Neuronal stem cell (in vitro differentiated cells): Measurements from ENCODE around the gene CRBN.

Experiments
- DNase-seq: peaks from one replicate; pipeline ENCODE4 v3.0.0-alpha.2; 2013; ENCODE audit warnings: low spot score
- H2AFZ ChIP-seq: one replicate; pipeline ENCODE4 v1.6.1; 2013; ENCODE audit warnings: mild to moderate bottlenecking, low read length, inconsistent platforms
- H2AK5ac ChIP-seq: 2 replicates; pipeline ENCODE4 v1.6.1; 2013; ENCODE audit warnings: low read depth, mild to moderate bottlenecking, inconsistent platforms, low read length, moderate library complexity, mixed read lengths
- H2BK120ac ChIP-seq: 2 replicates; pipeline ENCODE4 v1.6.1; 2013; ENCODE audit warnings: low read depth, mild to moderate bottlenecking, inconsistent platforms, low read length, moderate library complexity, mixed read lengths
- H2BK12ac ChIP-seq: one replicate; pipeline ENCODE4 v1.6.1; 2013; ENCODE audit warnings: low read length, inconsistent platforms
- H2BK15ac ChIP-seq: 2 replicates; pipeline ENCODE4 v1.6.1; 2013; ENCODE audit warnings: mild to moderate bottlenecking, low read length, inconsistent platforms, mixed read lengths
- H2BK5ac ChIP-seq: one replicate; pipeline ENCODE4 v1.6.1; 2013; ENCODE audit warnings: inconsistent platforms, mild to moderate bottlenecking, low read length, moderate library complexity
- H3K14ac ChIP-seq: one replicate; pipeline ENCODE4 v1.6.1; 2013; ENCODE audit warnings: low read length, inconsistent platforms
- H3K18ac ChIP-seq: 2 replicates; pipeline ENCODE4 v1.6.1; 2013; ENCODE audit warnings: low read length, inconsistent platforms
- H3K23ac ChIP-seq: 2 replicates; pipeline ENCODE4 v1.6.1; 2013; ENCODE audit warnings: low read depth, mild to moderate bottlenecking, mixed read lengths, low read length, inconsistent platforms; ENCODE audit not compliant: poor library complexity
- H3K27ac ChIP-seq: replicated peaks from 3 replicates; pipeline ENCODE4 v1.5.1; 2013; ENCODE audit warnings: low read length, inconsistent platforms
- H3K27me3 ChIP-seq, 3 experiments: 2 replicates each; pipeline ENCODE4 v1.6.1; 2013; ENCODE audit warnings: low read length in 3 of 3, mild to moderate bottlenecking in 2 of 3, inconsistent platforms in 1 of 3, low read depth in 1 of 3, mixed read lengths in 1 of 3, moderate library complexity in 1 of 3; ENCODE audit not compliant: control insufficient read depth in 3 of 3, insufficient read depth in 3 of 3
- H3K36me3 ChIP-seq, 2 donors: replicated peaks in 1 of 2; 2 replicates each; pipeline ENCODE4 v1.6.1; 2013; ENCODE audit warnings: low read length in 2 of 2; ENCODE audit not compliant: control insufficient read depth in 2 of 2, insufficient read depth in 2 of 2
- H3K4ac ChIP-seq: 2 replicates; pipeline ENCODE4 v1.6.1; 2013; ENCODE audit warnings: inconsistent platforms, mild to moderate bottlenecking, low read length, moderate library complexity
- H3K4me1 ChIP-seq, 2 donors: 1 replicate in 1 of 2; 2 replicates in 1 of 2; pipeline ENCODE4 v1.6.1; 2013; ENCODE audit warnings: low read length in 2 of 2, low read depth in 1 of 2; ENCODE audit not compliant: control insufficient read depth in 2 of 2, insufficient read depth in 1 of 2
- H3K4me2 ChIP-seq: one replicate; pipeline ENCODE4 v1.6.1; 2013; ENCODE audit warnings: mild to moderate bottlenecking, low read length, inconsistent platforms; ENCODE audit not compliant: insufficient read depth, poor library complexity, severe bottlenecking
- H3K4me3 ChIP-seq, 2 donors: 2 replicates each; pipeline ENCODE4 v1.5.1; 2013; ENCODE audit warnings: low read length in 2 of 2, mild to moderate bottlenecking in 2 of 2, inconsistent platforms in 1 of 2, moderate library complexity in 1 of 2
- H3K79me1 ChIP-seq: one replicate; pipeline ENCODE4 v1.6.1; 2013; ENCODE audit warnings: low read depth, mild to moderate bottlenecking, inconsistent platforms, low read length, moderate library complexity
- H3K9ac ChIP-seq: one replicate; pipeline ENCODE4 v1.6.1; 2013; ENCODE audit warnings: mild to moderate bottlenecking, low read depth, low read length, inconsistent platforms; ENCODE audit not compliant: poor library complexity
- H3K9me3 ChIP-seq, 2 donors: replicated peaks in 1 of 2; 2 replicates each; pipeline versions ENCODE3 to v1.6.1; 2013; ENCODE audit warnings: low read length in 2 of 2, mild to moderate bottlenecking in 2 of 2, inconsistent platforms in 1 of 2, low read depth in 1 of 2, mixed read lengths in 1 of 2, moderate library complexity in 1 of 2; ENCODE audit not compliant: control insufficient read depth in 2 of 2, insufficient read depth in 1 of 2
- H4K8ac ChIP-seq: one replicate; pipeline ENCODE4 v1.6.1; 2013; ENCODE audit warnings: low read depth, mild to moderate bottlenecking, inconsistent platforms, low read length, moderate library complexity
- H4K91ac ChIP-seq: one replicate; pipeline ENCODE4 v1.6.1; 2013; ENCODE audit warnings: low read length, low read depth, mild to moderate bottlenecking, inconsistent platforms; ENCODE audit not compliant: poor library complexity
- WGBS, 2 donors: extraction: QIAGEN DNeasy Blood & Tissue Kit; methylation state at CpG; one replicate each; pipeline ENCODE4 v1.1.7; 2013; ENCODE audit warnings: missing lambda C conversion rate in 2 of 2, mixed read lengths in 1 of 2; ENCODE audit not compliant: insufficient read length in 2 of 2, insufficient replicate concordance in 1 of 2; ENCODE audit errors: extremely low coverage in 2 of 2; 5-methylcytosine and 5-hydroxymethylcytosine counted together

The CRBN gene

DNA sequence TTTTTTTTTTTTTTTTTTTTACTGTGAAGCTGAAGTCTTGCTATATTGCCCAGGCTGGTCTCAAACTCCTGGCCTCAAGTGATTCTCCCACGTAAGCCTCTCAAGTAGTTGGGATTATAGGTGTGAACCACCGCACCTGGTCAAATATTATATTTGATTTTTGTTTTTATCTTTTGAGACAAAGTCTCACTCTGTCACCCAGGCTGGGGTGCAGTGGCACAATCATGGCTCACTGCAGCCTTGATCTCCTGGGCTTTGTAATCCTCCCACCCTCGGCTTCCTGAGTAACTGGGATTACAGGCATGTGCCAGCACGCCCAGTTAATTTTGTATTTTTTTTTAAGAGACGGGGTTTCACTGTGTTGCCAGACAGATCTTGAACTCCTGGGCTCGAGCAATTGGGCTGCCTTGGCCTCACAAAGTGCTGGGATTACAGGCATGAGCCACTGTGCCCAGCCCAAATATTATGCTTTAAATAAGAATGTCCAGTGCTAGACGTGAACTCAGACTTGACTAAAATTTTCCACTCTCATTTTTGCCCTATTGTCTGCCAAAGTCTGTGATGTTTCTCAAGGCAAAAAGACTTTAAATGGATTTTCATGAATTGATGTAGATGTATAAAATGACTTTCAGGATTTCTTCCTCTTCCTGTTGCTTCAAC is 33.4 kb upstream of the CRBN start:
- Histone ChIP-seq H3K23ac (no peak overlapping the region), H3K9ac (no peak overlapping the region), H2AK5ac (no peak overlapping the region), H4K91ac (no peak overlapping the region), H3K4me1 (no peaks in the 10 kb centered on the region), H3K14ac (no peak overlapping the region), H3K27ac (no peak overlapping the region), H4K8ac (no peak overlapping the region), H2BK15ac (no peak overlapping the region), H3K9me3 (no peaks in the 10 kb centered on the region), H2BK12ac (no peak overlapping the region), H3K4me2 (no peak overlapping the region), H3K4ac (no peak overlapping the region), H2BK120ac (no peak overlapping the region), H3K27me3 (no peaks in the 10 kb centered on the region), H3K36me3 (no peaks in the 10 kb centered on the region), H2BK5ac (no peak overlapping the region), H3K79me1 (no peaks in the 10 kb centered on the region), H2AFZ (no peak overlapping the region), H3K18ac (no peak overlapping the region), H3K4me3 (no peak overlapping the region)
- no CpG with 5 or more reads among the region's 7 CpGs for WGBS, 2 donors
- no peak for DNase-seq

DNA sequence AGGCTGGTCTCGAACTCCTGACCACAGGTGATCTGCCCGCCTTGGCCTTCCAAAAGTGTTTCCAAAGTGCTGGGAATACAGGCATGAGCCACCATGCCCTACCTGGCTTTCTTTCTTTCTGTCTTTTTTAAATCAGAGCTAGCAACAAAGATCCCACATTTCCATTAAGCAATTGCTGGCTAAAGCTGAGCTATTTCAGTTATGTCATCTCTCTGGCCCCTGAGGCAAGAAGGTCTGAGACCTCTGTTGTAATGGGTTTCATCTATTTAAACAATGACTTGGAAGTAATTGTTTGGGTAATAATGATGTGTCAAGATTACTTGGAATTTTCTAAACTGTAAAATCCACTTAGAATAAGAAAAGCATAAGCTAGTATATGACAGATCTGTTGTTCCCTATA is 30.2 kb upstream of the CRBN start:
- Histone ChIP-seq H2BK5ac (no peak overlapping the region), H3K4me2 (no peak overlapping the region), H3K4ac (no peak overlapping the region), H3K79me1 (no peaks in the 10 kb centered on the region), H3K9ac (no peak overlapping the region), H3K14ac (no peak overlapping the region), H2BK12ac (no peak overlapping the region), H3K4me3 (no peak overlapping the region), H3K9me3 (no peaks in the 10 kb centered on the region), H3K27me3 (no peaks in the 10 kb centered on the region), H3K18ac (no peak overlapping the region), H3K4me1 (no peaks in the 10 kb centered on the region), H2AFZ (no peak overlapping the region), H3K23ac (no peak overlapping the region), H2AK5ac (no peak overlapping the region), H4K8ac (no peak overlapping the region), H4K91ac (no peak overlapping the region), H2BK120ac (no peak overlapping the region), H3K36me3 (no peaks in the 10 kb centered on the region), H2BK15ac (no peak overlapping the region), H3K27ac (no peak overlapping the region)
- no peak for DNase-seq
- no CpG with 5 or more reads among the region's 2 CpGs for WGBS, 2 donors

- H4K91ac ChIP-seq, result no peak overlapping the region
- no peak overlapping the region for H2BK120ac ChIP-seq
- no peak overlapping the region for H3K4me2 ChIP-seq
- H2BK5ac ChIP-seq, result no peak overlapping the region
- no peak overlapping the region for H3K4me3 ChIP-seq
- no peak overlapping the region for H3K14ac ChIP-seq
- no peaks in the 10 kb centered on the region for H3K4me1 ChIP-seq
- H3K9ac ChIP-seq, result no peak overlapping the region
- no peak overlapping the region for H4K8ac ChIP-seq
- H3K23ac ChIP-seq, result no peak overlapping the region
- H2BK12ac ChIP-seq, result no peak overlapping the region
- no CpG with 5 or more reads among the region's 1 CpG for WGBS, 2 donors
- no peak overlapping the region for H3K4ac ChIP-seq
- no peak for DNase-seq
- no peak overlapping the region for H2AFZ ChIP-seq
- H3K36me3 ChIP-seq, result no peaks in the 10 kb centered on the region
- H3K9me3 ChIP-seq, result no peaks in the 10 kb centered on the region
- H3K27me3 ChIP-seq, result no peaks in the 10 kb centered on the region
- no peaks in the 10 kb centered on the region for H3K79me1 ChIP-seq
- H3K27ac ChIP-seq, result no peak overlapping the region
- no peak overlapping the region for H3K18ac ChIP-seq
- no peak overlapping the region for H2AK5ac ChIP-seq
- H2BK15ac ChIP-seq, result no peak overlapping the region
Observed at GRCh38 chr3:3209057-3209456, 29.6 kb upstream of the CRBN start.

GRCh38 chr3:3201611-3202010 is 22.1 kb upstream of the CRBN start:
- no peak overlapping the region for H2BK12ac ChIP-seq
- H3K18ac ChIP-seq, result no peak overlapping the region
- H3K4me3 ChIP-seq, result no peak overlapping the region
- no peak overlapping the region for H2BK120ac ChIP-seq
- H3K9me3 ChIP-seq, result no peaks in the 10 kb centered on the region
- no peak overlapping the region for H3K4me2 ChIP-seq
- H3K36me3 ChIP-seq, result no peaks in the 10 kb centered on the region
- H3K9ac ChIP-seq, result no peak overlapping the region
- no peak overlapping the region for H2BK5ac ChIP-seq
- H2AFZ ChIP-seq, result no peak overlapping the region
- H3K4me1 ChIP-seq, result no peaks in the 10 kb centered on the region
- no peak overlapping the region for H2BK15ac ChIP-seq
- no CpG with 5 or more reads among the region's 3 CpGs for WGBS, 2 donors
- H3K79me1 ChIP-seq, result no peaks in the 10 kb centered on the region
- H3K27ac ChIP-seq, result no peak overlapping the region
- H3K14ac ChIP-seq, result no peak overlapping the region
- no peak overlapping the region for H3K23ac ChIP-seq
- no peak overlapping the region for H2AK5ac ChIP-seq
- no peak overlapping the region for H4K91ac ChIP-seq
- no peak overlapping the region for H3K4ac ChIP-seq
- H4K8ac ChIP-seq, result no peak overlapping the region
- H3K27me3 ChIP-seq, result peaks cover 0 to 7% (median 0%) of the 10 kb centered on the region in 3 experiments
- DNase-seq, result no peak
